ENCODE results near the gene SEPTIN8. TPM values are rescaled to one million over a fixed set of nuclear protein-coding genes. Genes with fewer than 3 reads are reported as not detected.
"Not testable (repeated sequence)": the region's sequence is repeated elsewhere in the genome, so short reads cannot be mapped to it uniquely, and the experiment has no call there.

Gene SEPTIN8
- polyA plus RNA-seq, 1 donor (not counting 4 experiments of a cell fraction or from before 2014, with no cell fraction given) = 46.4 TPM

DNA sequence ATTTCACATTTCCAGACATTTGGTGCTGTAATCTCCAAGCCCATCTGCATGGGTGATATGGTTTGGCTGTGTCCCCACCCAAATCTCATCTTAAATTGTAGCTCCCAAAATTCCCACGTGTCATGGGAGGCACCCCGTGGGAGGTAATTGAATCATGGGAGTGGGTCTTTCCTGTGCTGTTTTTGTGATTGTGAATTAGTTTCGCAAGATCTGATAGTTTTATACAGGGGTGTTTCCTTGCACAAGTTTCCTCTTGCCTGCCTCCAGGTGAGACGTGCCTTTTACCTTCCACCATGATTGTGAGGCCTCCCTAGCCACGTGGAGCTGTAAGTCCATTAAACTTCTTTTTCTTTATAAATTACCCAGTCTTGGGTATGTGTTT is 25.6 kb upstream of the SEPTIN8 start:
- H3K9ac ChIP-seq (ENCODE audit: control insufficient read depth, extremely low read depth, insufficient read depth, low read length); H3K4me3 ChIP-seq (ENCODE audit: control insufficient read depth in 2 of 3, extremely low read depth in 1 of 3, insufficient read depth in 2 of 3, low read depth in 1 of 3, low read length in 3 of 3); H3K9me3 ChIP-seq (ENCODE audit: control insufficient read depth, low read depth, low read length); H3K4me1 ChIP-seq (ENCODE audit: control insufficient read depth, extremely low read depth, insufficient read depth, low read length); H3K36me3 ChIP-seq (ENCODE audit: control insufficient read depth in 2 of 2, extremely low read depth in 1 of 2, insufficient read depth in 2 of 2, low read length in 2 of 2); H3K27ac ChIP-seq (ENCODE audit: control insufficient read depth, insufficient read depth, low read length); H2AFZ ChIP-seq (ENCODE audit: control insufficient read depth, low read length); H3K9me1 ChIP-seq (ENCODE audit: control insufficient read depth, extremely low read depth, insufficient read depth, low read length); H3K4me2 ChIP-seq (ENCODE audit: control insufficient read depth, extremely low read depth, insufficient read depth, low read depth, low read length); H3K79me2 ChIP-seq (ENCODE audit: control insufficient read depth, insufficient read depth, low read length); dilution Hi-C loops (cut with MboI; ENCODE audit: extremely low pct_ligation_motif_present, low sequenced_read_pairs); H4K20me1 ChIP-seq (ENCODE audit: control insufficient read depth, extremely low read depth, insufficient read depth, low read length); DNase-seq (ENCODE audit: low read depth, low spot score); H3K27me3 ChIP-seq (ENCODE audit: control insufficient read depth, extremely low read depth, insufficient read depth, low read length); FAIRE-seq: not testable (repeated sequence)

DNA sequence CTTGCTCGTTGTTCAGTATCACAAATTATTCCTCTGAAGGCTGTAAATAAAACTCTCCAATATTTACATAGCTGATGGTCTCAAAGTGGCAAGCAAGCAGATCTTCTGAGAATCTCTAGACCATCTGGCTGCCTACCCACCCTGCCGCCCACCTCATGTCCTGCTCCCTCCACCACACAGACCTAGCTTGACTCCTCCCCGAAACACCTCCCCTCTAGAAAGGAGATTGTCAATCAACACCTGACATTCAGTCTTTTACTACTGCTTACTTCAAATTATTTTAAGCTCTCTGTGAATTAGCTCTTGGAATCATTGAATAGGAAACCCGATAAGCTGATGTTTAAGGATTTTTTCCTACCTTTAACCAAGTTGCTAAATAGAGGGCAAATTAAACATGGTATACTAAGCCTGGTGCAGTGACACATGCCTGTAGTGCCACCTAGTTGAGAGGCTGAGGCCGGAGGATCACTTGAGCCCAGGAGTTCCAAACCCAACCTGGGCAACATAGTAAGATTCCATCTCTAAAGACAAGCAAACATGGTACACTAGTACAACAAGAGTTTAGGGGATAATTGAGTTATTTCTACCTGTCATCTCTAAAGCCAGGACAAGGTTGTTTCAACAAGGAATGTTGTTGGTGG is 25.1 kb upstream of the SEPTIN8 start:
- H3K27ac ChIP-seq (ENCODE audit: control insufficient read depth, insufficient read depth, low read length) = no peak overlapping the region
- H3K27me3 ChIP-seq (ENCODE audit: control insufficient read depth, extremely low read depth, insufficient read depth, low read length) = no peaks in the 10 kb centered on the region
- no peak for TF ChIP-seq EZH2 (IDR thresholded peaks at IDR 0.05; ENCODE audit: low read length)
- TF ChIP-seq, protein P1, sequence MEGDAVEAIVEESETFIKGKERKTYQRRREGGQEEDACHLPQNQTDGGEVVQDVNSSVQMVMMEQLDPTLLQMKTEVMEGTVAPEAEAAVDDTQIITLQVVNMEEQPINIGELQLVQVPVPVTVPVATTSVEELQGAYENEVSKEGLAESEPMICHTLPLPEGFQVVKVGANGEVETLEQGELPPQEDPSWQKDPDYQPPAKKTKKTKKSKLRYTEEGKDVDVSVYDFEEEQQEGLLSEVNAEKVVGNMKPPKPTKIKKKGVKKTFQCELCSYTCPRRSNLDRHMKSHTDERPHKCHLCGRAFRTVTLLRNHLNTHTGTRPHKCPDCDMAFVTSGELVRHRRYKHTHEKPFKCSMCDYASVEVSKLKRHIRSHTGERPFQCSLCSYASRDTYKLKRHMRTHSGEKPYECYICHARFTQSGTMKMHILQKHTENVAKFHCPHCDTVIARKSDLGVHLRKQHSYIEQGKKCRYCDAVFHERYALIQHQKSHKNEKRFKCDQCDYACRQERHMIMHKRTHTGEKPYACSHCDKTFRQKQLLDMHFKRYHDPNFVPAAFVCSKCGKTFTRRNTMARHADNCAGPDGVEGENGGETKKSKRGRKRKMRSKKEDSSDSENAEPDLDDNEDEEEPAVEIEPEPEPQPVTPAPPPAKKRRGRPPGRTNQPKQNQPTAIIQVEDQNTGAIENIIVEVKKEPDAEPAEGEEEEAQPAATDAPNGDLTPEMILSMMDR (optimal IDR thresholded peaks at IDR 0.05 in 1 of 3, IDR thresholded peaks at IDR 0.05 in 1 of 3, conservative IDR thresholded peaks at IDR 0.05 in 1 of 3; ENCODE audit: extremely low read depth in 1 of 3, insufficient read depth in 2 of 3, low read length in 3 of 3) = no peak
- no peak overlapping the region for H2AFZ ChIP-seq (ENCODE audit: control insufficient read depth, low read length)
- H3K4me3 ChIP-seq (ENCODE audit: control insufficient read depth in 2 of 3, extremely low read depth in 1 of 3, insufficient read depth in 2 of 3, low read depth in 1 of 3, low read length in 3 of 3) = no peak overlapping the region
- peaks cover 8% of the 10 kb centered on the region for H3K4me1 ChIP-seq (ENCODE audit: control insufficient read depth, extremely low read depth, insufficient read depth, low read length)
- FAIRE-seq = no peak
- no peaks in the 10 kb centered on the region for H3K36me3 ChIP-seq (ENCODE audit: control insufficient read depth in 2 of 2, extremely low read depth in 1 of 2, insufficient read depth in 2 of 2, low read length in 2 of 2)
- H3K4me2 ChIP-seq (ENCODE audit: control insufficient read depth, extremely low read depth, insufficient read depth, low read depth, low read length) = no peak overlapping the region
- no peak for DNase-seq (ENCODE audit: low read depth, low spot score)
- no peaks in the 10 kb centered on the region for H3K9me3 ChIP-seq (ENCODE audit: control insufficient read depth, low read depth, low read length)
- dilution Hi-C loops (cut with MboI; ENCODE audit: extremely low pct_ligation_motif_present, low sequenced_read_pairs) = no loop called here
- no peaks in the 10 kb centered on the region for H3K9me1 ChIP-seq (ENCODE audit: control insufficient read depth, extremely low read depth, insufficient read depth, low read length)
- no peaks in the 10 kb centered on the region for H3K79me2 ChIP-seq (ENCODE audit: control insufficient read depth, insufficient read depth, low read length)
- no peaks in the 10 kb centered on the region for H4K20me1 ChIP-seq (ENCODE audit: control insufficient read depth, extremely low read depth, insufficient read depth, low read length)
- H3K9ac ChIP-seq (ENCODE audit: control insufficient read depth, extremely low read depth, insufficient read depth, low read length) = no peak overlapping the region

DNA sequence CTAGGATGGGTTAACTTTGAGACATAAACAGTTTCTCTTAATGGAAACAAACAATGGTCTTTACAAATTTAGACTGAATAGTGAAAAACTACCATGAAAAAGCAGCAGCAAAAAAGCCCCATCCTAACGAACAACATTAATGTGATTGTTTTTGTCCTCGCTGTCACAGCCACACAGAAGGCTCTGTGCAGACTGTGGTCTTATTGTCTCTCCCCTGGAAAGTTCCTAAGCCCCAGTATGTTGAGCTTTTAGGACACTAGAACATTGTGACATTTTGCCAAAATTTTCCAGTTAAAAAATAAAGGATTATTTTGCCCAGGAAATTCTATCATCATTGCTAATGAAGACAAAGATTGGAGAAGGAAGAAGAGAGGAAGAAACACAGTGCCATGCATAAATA is 23.5 kb upstream of the SEPTIN8 start:
- H3K4me1 ChIP-seq (ENCODE audit: control insufficient read depth, extremely low read depth, insufficient read depth, low read length) = peaks cover 8% of the 10 kb centered on the region
- H3K27ac ChIP-seq (ENCODE audit: control insufficient read depth, insufficient read depth, low read length) = no peak overlapping the region
- DNase-seq (ENCODE audit: low read depth, low spot score) (no peak), FAIRE-seq (no peak)
- no peak overlapping the region for H3K4me2 ChIP-seq (ENCODE audit: control insufficient read depth, extremely low read depth, insufficient read depth, low read depth, low read length)
- H3K27me3 ChIP-seq (ENCODE audit: control insufficient read depth, extremely low read depth, insufficient read depth, low read length) = no peaks in the 10 kb centered on the region
- no peaks in the 10 kb centered on the region for H3K79me2 ChIP-seq (ENCODE audit: control insufficient read depth, insufficient read depth, low read length)
- no peaks in the 10 kb centered on the region for H4K20me1 ChIP-seq (ENCODE audit: control insufficient read depth, extremely low read depth, insufficient read depth, low read length)
- H3K4me3 ChIP-seq (ENCODE audit: control insufficient read depth in 2 of 3, extremely low read depth in 1 of 3, insufficient read depth in 2 of 3, low read depth in 1 of 3, low read length in 3 of 3) = no peak overlapping the region
- no peaks in the 10 kb centered on the region for H3K9me1 ChIP-seq (ENCODE audit: control insufficient read depth, extremely low read depth, insufficient read depth, low read length)
- dilution Hi-C loops (cut with MboI; ENCODE audit: extremely low pct_ligation_motif_present, low sequenced_read_pairs) = no loop called here
- no peak overlapping the region for H2AFZ ChIP-seq (ENCODE audit: control insufficient read depth, low read length)
- H3K9me3 ChIP-seq (ENCODE audit: control insufficient read depth, low read depth, low read length) = no peaks in the 10 kb centered on the region
- H3K36me3 ChIP-seq (ENCODE audit: control insufficient read depth in 2 of 2, extremely low read depth in 1 of 2, insufficient read depth in 2 of 2, low read length in 2 of 2) = no peaks in the 10 kb centered on the region
- H3K9ac ChIP-seq (ENCODE audit: control insufficient read depth, extremely low read depth, insufficient read depth, low read length) = no peak overlapping the region
- TF ChIP-seq EZH2 (IDR thresholded peaks at IDR 0.05; ENCODE audit: low read length) = no peak
- TF ChIP-seq, protein P1 (optimal IDR thresholded peaks at IDR 0.05 in 1 of 3, IDR thresholded peaks at IDR 0.05 in 1 of 3, conservative IDR thresholded peaks at IDR 0.05 in 1 of 3; ENCODE audit: extremely low read depth in 1 of 3, insufficient read depth in 2 of 3, low read length in 3 of 3) = no peak
